ENCODE data around the gene DRD3. TPM values are rescaled to one million over a fixed set of nuclear protein-coding genes. Genes with fewer than 3 reads are reported as not detected.

Gene DRD3
- polyA plus RNA-seq, 3 donors, result not detected

GRCh38 chr3:114101101-114101500 is 77.8 kb downstream of the DRD3 start:
- intact Hi-C loops (cut with micrococcal nuclease), result no loop called here
- no peaks in the 10 kb centered on the region for H3K27me3 ChIP-seq (ENCODE audit: control insufficient read depth in 2 of 2, insufficient read depth in 2 of 2, low read length in 2 of 2)
- H3K4me3 Mint-ChIP-seq, result no peak overlapping the region
- H3K4me3 ChIP-seq (replicated peaks in 1 of 3; ENCODE audit: low read depth in 2 of 3, low read length in 3 of 3), result no peak overlapping the region
- no peak for TF ChIP-seq CTCF (IDR thresholded peaks at IDR 0.05)
- H3K27ac Mint-ChIP-seq, result no peak overlapping the region
- no peak for DNase-seq
- no peak overlapping the region for H3K4me2 ChIP-seq (replicated peaks; ENCODE audit: extremely low read depth, low read length, poor library complexity, severe bottlenecking)
- no CpG with 5 or more reads among the region's 1 CpG for WGBS (ENCODE audit: insufficient coverage)
- peaks cover 8% of the 10 kb centered on the region for H3K4me1 Mint-ChIP-seq
- H3K27me3 Mint-ChIP-seq (ENCODE audit: low read depth in 3 of 3), result peaks cover 0 to 4% (median 2%) of the 10 kb centered on the region in 3 donors
- H3K9ac ChIP-seq (ENCODE audit: insufficient read depth, low read length, poor library complexity, severe bottlenecking), result no peak overlapping the region
- H3K79me2 ChIP-seq (ENCODE audit: insufficient read depth, low read length), result no peaks in the 10 kb centered on the region
- no peaks in the 10 kb centered on the region for H3K9me3 ChIP-seq (replicated peaks in 1 of 2; ENCODE audit: control insufficient read depth in 1 of 2, insufficient read depth in 1 of 2, low read length in 2 of 2)
- no peaks in the 10 kb centered on the region for H4K20me1 ChIP-seq (ENCODE audit: insufficient read depth, low read length)
- H3K36me3 ChIP-seq (replicated peaks in 1 of 2; ENCODE audit: control insufficient read depth in 1 of 2, insufficient read depth in 2 of 2, low read length in 2 of 2), result no peaks in the 10 kb centered on the region
- H3K4me1 ChIP-seq (ENCODE audit: control insufficient read depth in 1 of 2, insufficient read depth in 2 of 2, low read length in 2 of 2), result peaks cover 4 to 11% of the 10 kb centered on the region in 2 donors
- H3K27ac ChIP-seq (ENCODE audit: low read depth in 1 of 2, low read length in 2 of 2), result no peak overlapping the region
- peaks cover 0 to 3% (median 0%) of the 10 kb centered on the region in 7 donors for H3K9me3 Mint-ChIP-seq
- H3K36me3 Mint-ChIP-seq, result no peaks in the 10 kb centered on the region
- no peak overlapping the region for H2AFZ ChIP-seq (ENCODE audit: insufficient read depth, low read depth, low read length, poor library complexity, severe bottlenecking)

- no peak for DNase-seq
- peaks cover 1 to 4% (median 2%) of the 10 kb centered on the region in 3 donors for H3K27me3 Mint-ChIP-seq (ENCODE audit: low read depth in 3 of 3)
- Histone ChIP-seq H3K9me3 (replicated peaks in 1 of 2; ENCODE audit: control insufficient read depth in 1 of 2, insufficient read depth in 1 of 2, low read length in 2 of 2) (no peaks in the 10 kb centered on the region), H3K9ac (ENCODE audit: insufficient read depth, low read length, poor library complexity, severe bottlenecking) (no peak overlapping the region), H3K36me3 (replicated peaks in 1 of 2; ENCODE audit: control insufficient read depth in 1 of 2, insufficient read depth in 2 of 2, low read length in 2 of 2) (no peaks in the 10 kb centered on the region), H3K79me2 (ENCODE audit: insufficient read depth, low read length) (no peaks in the 10 kb centered on the region), H2AFZ (ENCODE audit: insufficient read depth, low read depth, low read length, poor library complexity, severe bottlenecking) (no peak overlapping the region), H3K4me2 (replicated peaks; ENCODE audit: extremely low read depth, low read length, poor library complexity, severe bottlenecking) (no peak overlapping the region), H3K4me1 (ENCODE audit: control insufficient read depth in 1 of 2, insufficient read depth in 2 of 2, low read length in 2 of 2) (peaks cover 26 to 29% of the 10 kb centered on the region in 2 donors), H3K27me3 (ENCODE audit: control insufficient read depth in 2 of 2, insufficient read depth in 2 of 2, low read length in 2 of 2) (no peaks in the 10 kb centered on the region), H3K27ac (ENCODE audit: low read depth in 1 of 2, low read length in 2 of 2) (no peak overlapping the region), H4K20me1 (ENCODE audit: insufficient read depth, low read length) (no peaks in the 10 kb centered on the region), H3K4me3 (replicated peaks in 1 of 3; ENCODE audit: low read depth in 2 of 3, low read length in 3 of 3) (no peak overlapping the region)
- peaks cover 2% of the 10 kb centered on the region in 2 donors for H3K36me3 Mint-ChIP-seq
- peaks cover 28% of the 10 kb centered on the region for H3K4me1 Mint-ChIP-seq
- TF ChIP-seq CTCF (IDR thresholded peaks at IDR 0.05), result no peak
- H3K9me3 Mint-ChIP-seq, result peaks cover 0 to 5% (median 0%) of the 10 kb centered on the region in 7 donors
- H3K27ac Mint-ChIP-seq, result no peak overlapping the region
- intact Hi-C loops (cut with micrococcal nuclease), result no loop called here
- no CpG with 5 or more reads among the region's 3 CpGs for WGBS (ENCODE audit: insufficient coverage)
- H3K4me3 Mint-ChIP-seq, result no peak overlapping the region
Measured at GRCh38 chr3:114095796-114096195, 83.1 kb downstream of the DRD3 start.
